Measurements from ENCODE around the gene MSTN. TPM values are rescaled to one million over a fixed set of nuclear protein-coding genes. Genes with fewer than 3 reads are reported as not detected.

Gene MSTN
- total RNA-seq, 1 experiment from 2014 or later, result not detected

- Histone ChIP-seq H3K79me1 (ENCODE audit: insufficient read depth, low read depth, low read length, poor library complexity, severe bottlenecking) (no peaks in the 10 kb centered on the region), H3K56ac (ENCODE audit: insufficient read length, low read depth, low read length) (no peak overlapping the region), H3K23me2 (ENCODE audit: insufficient read length, low read depth, low read length, poor library complexity, severe bottlenecking) (no peaks in the 10 kb centered on the region), H2BK5ac (ENCODE audit: insufficient read length, low read length) (no peak overlapping the region), H3K14ac (ENCODE audit: insufficient read depth, low read length) (no peak overlapping the region), H2AK5ac (ENCODE audit: insufficient read length, low read length) (no peak overlapping the region), H3K27me3 (ENCODE audit: insufficient read depth, low read length) (no peaks in the 10 kb centered on the region), H3K4me1 (ENCODE audit: insufficient read depth, low read length) (no peaks in the 10 kb centered on the region), H4K5ac (ENCODE audit: insufficient read length, low read depth, low read length) (no peak overlapping the region), H3K4me2 (ENCODE audit: insufficient read depth, insufficient read length, low read length) (no peak overlapping the region), H3K9me3 (ENCODE audit: control insufficient read depth, low read depth, low read length) (no peaks in the 10 kb centered on the region), H3K9ac (ENCODE audit: extremely low read depth, insufficient read length, low read length) (no peak overlapping the region), H3K79me2 (ENCODE audit: insufficient read depth, low read length) (no peaks in the 10 kb centered on the region), H4K91ac (ENCODE audit: insufficient read length, low read depth, low read length) (no peak overlapping the region), H4K8ac (replicated peaks; ENCODE audit: insufficient read length, low read depth, low read length) (no peak overlapping the region), H2BK15ac (ENCODE audit: low read depth, low read length) (no peak overlapping the region), H3T11ph (ENCODE audit: low read length) (no peak overlapping the region), H2AFZ (ENCODE audit: low read length) (no peak overlapping the region), H3K18ac (ENCODE audit: insufficient read length, low read depth, low read length) (no peak overlapping the region), H3K27ac (ENCODE audit: insufficient read length, low read depth, low read length) (no peak overlapping the region), H2BK120ac (ENCODE audit: low read depth, low read length, poor library complexity, severe bottlenecking) (no peak overlapping the region), H3K4ac (ENCODE audit: low read depth, low read length) (no peak overlapping the region), H4K20me1 (ENCODE audit: control insufficient read depth, insufficient read depth, insufficient read length) (no peaks in the 10 kb centered on the region), H3K23ac (ENCODE audit: insufficient read length, low read depth, low read length) (no peak overlapping the region), H2BK12ac (ENCODE audit: insufficient read length, low read depth, low read length) (no peak overlapping the region), H2BK20ac (ENCODE audit: low read depth, low read length, poor library complexity, severe bottlenecking) (no peak overlapping the region)
- H3K27ac Mint-ChIP-seq, result no peak overlapping the region
- no peaks in the 10 kb centered on the region for H3K36me3 Mint-ChIP-seq (ENCODE audit: insufficient read depth in 1 of 3, low read depth in 3 of 3)
- no peak for TF ChIP-seq CTCF (conservative IDR thresholded peaks at IDR 0.05)
- no CpG with 5 or more reads among the region's 4 CpGs for WGBS (ENCODE audit: extremely low coverage, insufficient read length, low lambda C conversion rate)
- H3K27me3 Mint-ChIP-seq (ENCODE audit: low read depth), result peaks cover 2% of the 10 kb centered on the region; the same call in 1 of the 2 replicates
- no peak for DNase-seq
- no peaks in the 10 kb centered on the region; a peak in 1 of 5 replicates for H3K9me3 Mint-ChIP-seq
- no peak overlapping the region for H3K4me3 Mint-ChIP-seq
- peaks cover 3 to 5% of the 10 kb centered on the region in 2 experiments; a peak in 1 of 4 replicates for H3K4me1 Mint-ChIP-seq
Observed at GRCh38 chr2:190107409-190107808, 44.9 kb upstream of the MSTN start.
